Kidney (tissue), 14 donors: ENCODE measurements around the gene PRKD1. TPM values are rescaled to one million over a fixed set of nuclear protein-coding genes. Genes with fewer than 3 reads are reported as not detected.

Source experiments
- DNase-seq, 5 donors: peaks; one replicate each; pipeline ENCODE4 v3.0.0-alpha.2; 2013 to 2020
- FAIRE-seq: peaks from 2 replicates; lab custom pipeline; 2012; peaks lifted over from hg19 to GRCh38; lab: Jason Lieb, UNC
- H3K27ac ChIP-seq, 2 donors: one replicate each; pipeline ENCODE4 v1.7.0; 2013; ENCODE audit warnings: low read depth in 2 of 2, low read length in 2 of 2, inconsistent platforms in 1 of 2
- H3K27me3 ChIP-seq: one replicate; pipeline ENCODE4 v1.7.1; 2013; ENCODE audit warnings: low read length, inconsistent platforms; ENCODE audit not compliant: control insufficient read depth, insufficient read depth
- H3K36me3 ChIP-seq, 3 donors: one replicate each; pipeline versions ENCODE4 v1.7.0 to v1.7.1; 2013; ENCODE audit warnings: low read length in 3 of 3, control low read depth in 1 of 3, inconsistent platforms in 1 of 3; ENCODE audit not compliant: insufficient read depth in 3 of 3, control insufficient read depth in 2 of 3
- H3K4me1 ChIP-seq, 3 donors: one replicate each; pipeline versions ENCODE4 v1.7.0 to v1.7.1; 2013; ENCODE audit warnings: low read length in 3 of 3, inconsistent platforms in 1 of 3, low read depth in 1 of 3; ENCODE audit not compliant: control insufficient read depth in 2 of 3, insufficient read depth in 2 of 3
- H3K4me3 ChIP-seq, 3 donors: one replicate each; pipeline versions ENCODE4 v1.7.0 to v1.8.1; 2013; ENCODE audit warnings: low read length in 3 of 3, control low read depth in 1 of 3, inconsistent platforms in 1 of 3
- H3K9ac ChIP-seq, 3 donors: one replicate each; pipeline versions ENCODE4 v1.7.0 to v1.7.1; 2013; ENCODE audit warnings: low read length in 3 of 3, control low read depth in 1 of 3, inconsistent platforms in 1 of 3
- H3K9me3 ChIP-seq, 3 donors: one replicate each; pipeline versions ENCODE4 v1.7.0 to v1.7.1; 2013; ENCODE audit warnings: low read length in 3 of 3, control low read depth in 1 of 3, inconsistent platforms in 1 of 3; ENCODE audit not compliant: control insufficient read depth in 2 of 3, insufficient read depth in 1 of 3
- CTCF ChIP-seq: IDR thresholded peaks from 3 replicates; pipeline ENCODE4 v1.5.1; 2012; ENCODE audit warnings: mild to moderate bottlenecking, moderate library complexity, borderline replicate concordance; ENCODE audit not compliant: insufficient read depth; ENCODE audit errors: extremely low read depth
- intact Hi-C: fragments of 100-400 bp; cut with DNase I; formaldehyde crosslinking; loops from one replicate; pipeline ENCODE4 v1.11.1; 2022
- polyA plus RNA-seq: library from polyadenylated mRNA; stranded (reverse); fragments of 350-450 nt; fragmentation: Illumina TruSeq; extraction: RNeasy Lipid Tissue Mini Kit (QIAGEN cat#74804); gene quantifications from one replicate; pipeline ENCODE4 v1.2.3, GENCODE V29; 2014; ENCODE audit warnings: low read depth, low replicate concordance; ENCODE audit not compliant: insufficient read depth
- total RNA-seq: library from RNA; stranded (reverse); fragmentation: NEBNext Ultra II Directional; extraction: Animal tissue kit (Norgen Biotek cat#: 25700); gene quantifications from one replicate; pipeline ENCODE4 v1.2.1, GENCODE V29; 2021
- donor health status: control.
- donor health status: control.
- donor health status: control.
- donor health status: control.
- donor health status: control.
- donor health status: DM: yes; HTN: yes; CAD: no.
- donor health status: Normal renal cell carcinoma (clear cell type).

Gene PRKD1
- total and polyA plus RNA-seq, 2 donors from 2014 or later: 14.0 to 45.1 TPM

GRCh38 chr14:29740491-29740890 is 187.2 kb downstream of the PRKD1 start:
- no peak for FAIRE-seq
- TF ChIP-seq CTCF: no peak
- Histone ChIP-seq H3K9ac (no peak overlapping the region), H3K4me1 (peaks cover 0 to 2% (median 0%) of the 10 kb centered on the region in 3 donors), H3K27ac (no peak overlapping the region), H3K27me3 (no peaks in the 10 kb centered on the region), H3K4me3 (no peak overlapping the region), H3K36me3 (no peaks in the 10 kb centered on the region), H3K9me3 (no peaks in the 10 kb centered on the region)
- intact Hi-C loops: no loop called here
- DNase-seq: no peak

- no peak for FAIRE-seq
- Histone ChIP-seq H3K4me3 (no peak overlapping the region), H3K27ac (no peak overlapping the region), H3K27me3 (no peaks in the 10 kb centered on the region), H3K9me3 (no peaks in the 10 kb centered on the region), H3K36me3 (no peaks in the 10 kb centered on the region), H3K9ac (no peak overlapping the region), H3K4me1 (peaks cover 0 to 2% (median 0%) of the 10 kb centered on the region in 3 donors)
- intact Hi-C loops: no loop called here
- TF ChIP-seq CTCF: no peak
- DNase-seq: no peak
Observed at GRCh38 chr14:29738950-29739349, 188.7 kb downstream of the PRKD1 start.

- no peak overlapping the region for H3K9ac ChIP-seq
- H3K4me1 ChIP-seq: peaks cover 0 to 2% (median 0%) of the 10 kb centered on the region in 3 donors
- no peaks in the 10 kb centered on the region for H3K27me3 ChIP-seq
- no peak overlapping the region for H3K4me3 ChIP-seq
- DNase-seq (no peak), FAIRE-seq (no peak)
- intact Hi-C loops: no loop called here
- H3K36me3 ChIP-seq: no peaks in the 10 kb centered on the region
- no peak overlapping the region for H3K27ac ChIP-seq
- TF ChIP-seq CTCF: no peak
- no peaks in the 10 kb centered on the region for H3K9me3 ChIP-seq
Observed at GRCh38 chr14:29738056-29738455, 189.6 kb downstream of the PRKD1 start.

GRCh38 chr14:29735459-29735858 is 192.2 kb downstream of the PRKD1 start:
- DNase-seq (no peak), FAIRE-seq (no peak)
- intact Hi-C loops: no loop called here

More at GRCh38 chr14:29735459-29735858, 192.2 kb downstream of the PRKD1 start:
- H3K9me3 ChIP-seq: no peaks in the 10 kb centered on the region
- no peak for TF ChIP-seq CTCF
- no peak overlapping the region for H3K27ac ChIP-seq
- no peaks in the 10 kb centered on the region for H3K27me3 ChIP-seq
- no peaks in the 10 kb centered on the region for H3K36me3 ChIP-seq
- no peaks in the 10 kb centered on the region for H3K4me1 ChIP-seq
- no peak overlapping the region for H3K9ac ChIP-seq
- no peak overlapping the region for H3K4me3 ChIP-seq
